H1 (cell line): ENCODE results near the gene RALA. TPM values are rescaled to one million over a fixed set of nuclear protein-coding genes. Genes with fewer than 3 reads are reported as not detected.

ENCODE experiments used
- CTCF ChIA-PET: fragments of 300-600 bp; sonication (Branson Sonifier 250); formaldehyde crosslinking; loops from one replicate; lab custom pipeline; 2021; ENCODE audit not compliant: partially characterized antibody; lab: Charles Lee
- POLR2A ChIA-PET: fragments of 300-600 bp; sonication (Branson Sonifier 250); formaldehyde crosslinking; loops from one replicate; lab custom pipeline; 2021; ENCODE audit warnings: inconsistent platforms; ENCODE audit not compliant: partially characterized antibody; lab: Charles Lee
- DNase-seq, 2 experiments: peaks; one replicate each; pipeline versions ENCODE4 v3.0.0 to v3.0.0-alpha.2; 2010 to 2022; ENCODE audit warnings: low spot score in 2 of 2, low read depth in 1 of 2, mixed read lengths in 1 of 2
- FAIRE-seq: peaks from 2 replicates; lab custom pipeline; 2011; peaks lifted over from hg19 to GRCh38; lab: Jason Lieb, UNC
- H2AFZ ChIP-seq: 2 replicates; pipeline ENCODE4 v1.8.1; 2012; ENCODE audit warnings: low read length, inconsistent platforms
- H2AK5ac ChIP-seq: 2 replicates; pipeline ENCODE4 v1.6.1; 2013; ENCODE audit warnings: low read depth, low read length
- H2BK120ac ChIP-seq: replicated peaks from 2 replicates; pipeline ENCODE3; 2013; ENCODE audit warnings: low read depth, low read length, inconsistent platforms
- H2BK12ac ChIP-seq: 2 replicates; pipeline ENCODE4 v1.6.1; 2013; ENCODE audit warnings: low read depth, low read length
- H2BK15ac ChIP-seq: 2 replicates; pipeline ENCODE4 v1.6.1; 2013; ENCODE audit warnings: low read length
- H2BK20ac ChIP-seq: 2 replicates; pipeline ENCODE4 v1.6.1; 2013; ENCODE audit warnings: low read length
- H2BK5ac ChIP-seq: 2 replicates; pipeline ENCODE4 v1.6.1; 2013; ENCODE audit warnings: low read depth, low read length
- H3K14ac ChIP-seq: 2 replicates; pipeline ENCODE4 v1.6.1; 2013; ENCODE audit warnings: inconsistent platforms; ENCODE audit not compliant: insufficient read length
- H3K18ac ChIP-seq: 2 replicates; pipeline ENCODE4 v1.6.1; 2013; ENCODE audit warnings: low read length; ENCODE audit errors: extremely low read depth
- H3K23ac ChIP-seq: 2 replicates; pipeline ENCODE4 v1.6.1; 2013; ENCODE audit warnings: inconsistent platforms; ENCODE audit not compliant: insufficient read length
- H3K23me2 ChIP-seq: 2 replicates; pipeline ENCODE4 v1.6.1; 2013; ENCODE audit warnings: low read depth, low read length
- H3K27ac ChIP-seq: 2 replicates; pipeline ENCODE4 v1.6.1; 2011; ENCODE audit warnings: low read depth, low read length, inconsistent platforms
- H3K27me3 ChIP-seq, 4 experiments: replicated peaks in 1 of 4; 1 replicate in 1 of 4; 2 replicates in 3 of 4; pipeline versions ENCODE4 v1.6.1 to v1.8.1; 2011 to 2013; ENCODE audit warnings: low read length in 3 of 4, mild to moderate bottlenecking in 3 of 4, inconsistent platforms in 2 of 4, mixed read lengths in 2 of 4, moderate library complexity in 1 of 4; ENCODE audit not compliant: control insufficient read depth in 3 of 4, insufficient read depth in 3 of 4; ENCODE audit errors: extremely low read depth in 1 of 4
- H3K36me3 ChIP-seq, 4 experiments: 2 replicates each; pipeline versions ENCODE4 v1.6.1 to v1.8.1; 2011 to 2013; ENCODE audit warnings: mild to moderate bottlenecking in 4 of 4, low read length in 3 of 4, moderate library complexity in 2 of 4, control low read depth in 1 of 4, inconsistent platforms in 1 of 4; ENCODE audit not compliant: insufficient read depth in 4 of 4, control insufficient read depth in 2 of 4
- H3K4ac ChIP-seq: replicated peaks from 2 replicates; pipeline ENCODE3; 2013; ENCODE audit warnings: low read length, low read depth, mixed read lengths, inconsistent platforms; ENCODE audit not compliant: insufficient read length
- H3K4me1 ChIP-seq, 4 experiments: replicated peaks in 1 of 4; 1 replicate in 1 of 4; 2 replicates in 3 of 4; pipeline versions ENCODE4 v1.6.1 to v1.8.1; 2011 to 2013; ENCODE audit warnings: low read length in 3 of 4, inconsistent platforms in 2 of 4, mixed read lengths in 1 of 4; ENCODE audit not compliant: insufficient read depth in 4 of 4, control insufficient read depth in 3 of 4
- H3K4me2 ChIP-seq, 2 experiments: 2 replicates each; pipeline versions ENCODE4 v1.6.1 to v1.8.1; 2011 to 2013; ENCODE audit warnings: low read depth in 2 of 2, low read length in 2 of 2, control low read depth in 1 of 2, inconsistent platforms in 1 of 2, mild to moderate bottlenecking in 1 of 2; ENCODE audit not compliant: insufficient read depth in 1 of 2
- H3K4me3 ChIP-seq, 4 experiments: fragments of 200-600, 300-600 bp in 1 of 4; sonication (generic), shearing (Covaris generic), sonication (Bioruptor Twin) in 1 of 4; 2 replicates each; pipeline versions ENCODE4 v1.5.1 to v1.8.1; 2011 to 2016; ENCODE audit warnings: low read length in 4 of 4, low read depth in 3 of 4, control low read depth in 2 of 4, inconsistent platforms in 2 of 4, mild to moderate bottlenecking in 2 of 4, mixed read lengths in 1 of 4, moderate library complexity in 1 of 4; ENCODE audit not compliant: insufficient read depth in 2 of 4; ENCODE audit errors: extremely low read depth in 1 of 4
- H3K56ac ChIP-seq: replicated peaks from 2 replicates; pipeline ENCODE3; 2013; ENCODE audit warnings: low read depth, mild to moderate bottlenecking, mixed read lengths, low read length, inconsistent platforms; ENCODE audit not compliant: insufficient read length
- H3K79me1 ChIP-seq: 2 replicates; pipeline ENCODE4 v1.6.1; 2013; ENCODE audit warnings: low read depth, low read length, control low read depth
- H3K79me2 ChIP-seq, 2 experiments: 2 replicates each; pipeline versions ENCODE4 v1.6.1 to v1.8.1; 2012 to 2013; ENCODE audit warnings: low read length in 2 of 2, mild to moderate bottlenecking in 2 of 2, inconsistent platforms in 1 of 2; ENCODE audit not compliant: insufficient read depth in 2 of 2, control insufficient read depth in 1 of 2
- H3K9ac ChIP-seq, 4 experiments: replicated peaks in 1 of 4; 1 replicate in 1 of 4; 2 replicates in 3 of 4; pipeline versions ENCODE4 v1.6.1 to v1.8.1; 2011 to 2013; ENCODE audit warnings: low read depth in 3 of 4, low read length in 3 of 4, control low read depth in 2 of 4, mild to moderate bottlenecking in 2 of 4, moderate library complexity in 2 of 4, inconsistent platforms in 1 of 4; ENCODE audit errors: extremely low read depth in 1 of 4
- H3K9me3 ChIP-seq, 2 experiments: 2 replicates each; pipeline versions ENCODE4 v1.6.1 to v1.8.1; 2012 to 2013; ENCODE audit warnings: mild to moderate bottlenecking in 2 of 2, moderate library complexity in 2 of 2, control low read depth in 1 of 2, inconsistent platforms in 1 of 2, low read depth in 1 of 2, low read length in 1 of 2, mixed read lengths in 1 of 2; ENCODE audit not compliant: insufficient read depth in 2 of 2
- H4K20me1 ChIP-seq, 2 experiments: replicated peaks in 1 of 2; 2 replicates each; pipeline versions ENCODE3 to v1.8.1; 2011 to 2013; ENCODE audit warnings: inconsistent platforms in 2 of 2, low read length in 2 of 2, mild to moderate bottlenecking in 1 of 2; ENCODE audit not compliant: insufficient read depth in 2 of 2, control insufficient read depth in 1 of 2
- H4K5ac ChIP-seq: 2 replicates; pipeline ENCODE4 v1.6.1; 2013; ENCODE audit warnings: low read length, low read depth, mixed read lengths, inconsistent platforms; ENCODE audit not compliant: insufficient read length
- H4K8ac ChIP-seq: 2 replicates; pipeline ENCODE4 v1.8.0; 2013; ENCODE audit warnings: mild to moderate bottlenecking, moderate library complexity, low read length, inconsistent platforms; ENCODE audit not compliant: insufficient read depth; ENCODE audit errors: extremely low read depth
- H4K91ac ChIP-seq: replicated peaks from 2 replicates; pipeline ENCODE3; 2013; ENCODE audit warnings: low read length, mixed read lengths, inconsistent platforms; ENCODE audit not compliant: insufficient read length
- BACH1 ChIP-seq: IDR thresholded peaks from 2 replicates; pipeline ENCODE4 v1.6.1; 2012; ENCODE audit warnings: low read length, improper control_type of control experiment
- BCL11A ChIP-seq, 2 experiments: IDR thresholded peaks; one replicate each; pipeline ENCODE4 v1.6.1; 2011; ENCODE audit warnings: low read depth in 2 of 2, low read length in 2 of 2, mild to moderate bottlenecking in 2 of 2
- BRCA1 ChIP-seq: IDR thresholded peaks from 2 replicates; pipeline ENCODE4 v1.6.1; 2012; ENCODE audit warnings: low read depth, low read length, improper control_type of control experiment
- CHD2 ChIP-seq: IDR thresholded peaks from 2 replicates; pipeline ENCODE4 v1.6.1; 2012; ENCODE audit warnings: low read length, improper control_type of control experiment
- CTCF ChIP-seq, 3 experiments: IDR thresholded peaks; 1 replicate in 2 of 3; 2 replicates in 1 of 3; pipeline versions ENCODE4 v1.5.1 to v1.6.1; 2011; ENCODE audit warnings: low read length in 3 of 3, mild to moderate bottlenecking in 3 of 3, inconsistent platforms in 2 of 3, low read depth in 1 of 3, moderate library complexity in 1 of 3; ENCODE audit not compliant: insufficient read depth in 1 of 3; ENCODE audit errors: control extremely low read depth in 1 of 3
- HDAC2 ChIP-seq, 2 experiments: fragments of 300-600 bp in 1 of 2; sonication (generic) in 1 of 2; IDR thresholded peaks; 2 replicates each; pipeline ENCODE4 v1.6.1; 2011 to 2012; ENCODE audit warnings: low read depth in 2 of 2, low read length in 2 of 2, mild to moderate bottlenecking in 2 of 2, moderate library complexity in 2 of 2, borderline replicate concordance in 1 of 2, inconsistent platforms in 1 of 2
- KDM5A ChIP-seq: fragments of 200-600 bp; IDR thresholded peaks from 2 replicates; pipeline ENCODE4 v1.7.1; 2012; ENCODE audit warnings: mild to moderate bottlenecking, low read length, inconsistent platforms, mixed read lengths
- NRF1 ChIP-seq: IDR thresholded peaks from 2 replicates; pipeline ENCODE4 v1.6.1; 2011; ENCODE audit warnings: mild to moderate bottlenecking, low read depth, low read length, improper control_type of control experiment
- RBBP5 ChIP-seq: IDR thresholded peaks from 2 replicates; pipeline ENCODE4 v1.7.1; 2012; ENCODE audit warnings: low read depth, mild to moderate bottlenecking, inconsistent platforms, low read length, moderate library complexity, borderline replicate concordance
- WGBS, 2 experiments: shearing (Covaris generic) in 1 of 2; methylation state at CpG; one replicate each; pipeline versions ENCODE4 v1.1.6 to v1.1.7; 2013 to 2015; ENCODE audit warnings: low lambda C conversion rate in 2 of 2, mixed read lengths in 2 of 2, inconsistent platforms in 1 of 2, low coverage in 1 of 2, missing lambda C conversion rate in 1 of 2; ENCODE audit not compliant: insufficient replicate concordance in 2 of 2, insufficient coverage in 1 of 2, insufficient read length in 1 of 2; ENCODE audit errors: extremely low coverage in 1 of 2, missing lambda C conversion rate in 1 of 2; 5-methylcytosine and 5-hydroxymethylcytosine counted together
- polyA plus RNA-seq, 7 experiments: library from polyadenylated mRNA; depleted of rRNA in 3 of 7; stranded (reverse) in 5 of 7; unstranded in 2 of 7; fragments of >200 nt in 5 of 7; fragments of 200-250 nt in 2 of 7; gene quantifications; 1 replicate in 5 of 7; 2 replicates in 1 of 7; 4 replicates in 1 of 7; pipeline versions ENCODE4 v1.2.1 to v1.2.3, GENCODE V29; 2011 to 2013; ENCODE audit warnings: missing spikeins in 2 of 7, mixed read lengths in 2 of 7
- total RNA-seq: library from RNA; stranded (reverse); fragmentation: NEBNext Ultra II Directional; extraction: Animal tissue kit (Norgen Biotek cat#: 25700); gene quantifications from 2 replicates; pipeline ENCODE4 v1.2.1, GENCODE V29; 2021

RALA gene
- total and polyA plus RNA-seq, 2 of the 8 experiments (the other 6 are each of a cell fraction or from before 2014, with no cell fraction given): 24.1 to 72.8 TPM

DNA sequence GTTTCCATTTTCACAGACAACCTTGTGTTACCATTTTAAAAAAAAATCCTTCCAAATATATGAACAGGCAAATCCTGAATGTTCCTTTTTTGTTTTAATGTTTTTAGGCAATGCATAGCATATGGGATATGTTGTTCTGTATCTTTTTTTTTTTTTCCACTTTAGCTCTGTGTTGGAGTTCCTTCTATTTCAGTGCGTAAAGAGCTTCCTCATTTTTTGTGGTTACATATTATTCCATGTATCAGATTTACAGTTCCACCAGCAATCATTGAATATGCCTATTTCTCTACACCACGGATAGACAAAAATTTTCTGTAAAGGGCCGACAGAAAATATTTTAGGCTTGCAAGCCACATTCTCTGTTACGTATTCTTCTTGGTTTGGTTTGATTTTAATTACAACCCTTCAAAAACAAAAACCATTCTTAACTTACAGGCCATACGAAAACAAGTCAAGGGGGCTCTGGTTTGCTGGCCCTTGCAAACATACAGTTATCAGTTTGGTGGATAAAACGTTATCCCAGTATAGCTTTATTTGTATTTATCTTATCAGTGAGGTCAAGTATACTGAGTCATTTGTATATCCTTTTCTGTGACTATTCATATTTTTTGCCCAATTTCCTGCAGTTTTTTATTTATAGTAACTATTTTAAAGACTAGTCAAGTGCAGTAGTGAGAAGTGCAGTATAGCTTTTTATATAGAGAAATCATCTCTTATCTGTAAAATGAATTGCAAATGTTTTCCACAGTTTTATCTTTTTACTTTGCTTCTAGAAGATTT is 55.7 kb downstream of the RALA start:
- Histone ChIP-seq H3K79me1 (peaks cover 4% of the 10 kb centered on the region), H2BK15ac (no peak overlapping the region), H3K56ac (no peak overlapping the region), H2BK5ac (no peak overlapping the region), H3K23me2 (no peaks in the 10 kb centered on the region), H4K8ac (no peak overlapping the region), H2BK20ac (no peak overlapping the region), H3K36me3 (no peaks in the 10 kb centered on the region), H3K4me3 (no peak overlapping the region), H3K23ac (no peak overlapping the region), H3K27ac (no peak overlapping the region), H3K4me2 (no peak overlapping the region), H3K18ac (no peak overlapping the region), H3K4me1 (peaks cover 0 to 5% (median 1%) of the 10 kb centered on the region in 4 experiments; a peak in 4 of 7 replicates), H3K14ac (no peak overlapping the region), H3K27me3 (no peaks in the 10 kb centered on the region), H3K79me2 (peaks cover 0 to 70% of the 10 kb centered on the region in 2 experiments; a peak in 2 of 4 replicates), H3K9me3 (peaks cover 0 to 3% of the 10 kb centered on the region in 2 experiments; a peak in 1 of 4 replicates), H4K5ac (no peak overlapping the region), H3K9ac (no peak overlapping the region), H4K91ac (no peak overlapping the region), H2BK12ac (no peak overlapping the region), H4K20me1 (peaks cover 0 to 2% of the 10 kb centered on the region in 2 experiments), H2BK120ac (no peak overlapping the region), H2AK5ac (no peak overlapping the region), H2AFZ (no peak overlapping the region), H3K4ac (no peak overlapping the region)
- WGBS, 2 experiments: 90% methylated on average over 6 of the region's 6 CpGs; no CpG with 5 or more reads in 1 of the 2 experiments
- no peak for DNase-seq
- no peak for FAIRE-seq
- POLR2A ChIA-PET: interaction anchor here (0.7 kb wide), 1 partner anchor 30 kb away, joined by 3 read pairs; no protein-coding TSS in a partner anchor
- CTCF ChIA-PET: interaction anchor here (0.6 to 2.2 kb wide), 4 partner anchors 19 to 67 kb away, joined by 3 to 8 read pairs (median 3); no protein-coding TSS in a partner anchor
- TF ChIP-seq BCL11A (IDR thresholded peaks at IDR 0.05; ENCODE audit: low read depth in 2 of 2, low read length in 2 of 2): no peak
- TF ChIP-seq HDAC2 (IDR thresholded peaks at IDR 0.05; ENCODE audit: borderline replicate concordance in 1 of 2, low read depth in 2 of 2, low read length in 2 of 2): no peak
- no peak for TF ChIP-seq NRF1
- TF ChIP-seq BRCA1: no peak
- TF ChIP-seq BACH1: no peak
- TF ChIP-seq RBBP5: no peak
- TF ChIP-seq CTCF (IDR thresholded peaks at IDR 0.05; ENCODE audit: control extremely low read depth in 1 of 3, insufficient read depth in 1 of 3, low read depth in 1 of 3, low read length in 3 of 3): no peak
- no peak for TF ChIP-seq CHD2
- TF ChIP-seq KDM5A: no peak
